ENCODE results near the gene FGG.

- TF ChIP-seq YY1 (IDR thresholded peaks at IDR 0.05; ENCODE audit: low read depth) (no peak), FOXM1 (IDR thresholded peaks at IDR 0.05; ENCODE audit: borderline replicate concordance, low read depth) (no peak), REST (IDR thresholded peaks at IDR 0.05; ENCODE audit: low read depth) (no peak), TCF12 (IDR thresholded peaks at IDR 0.05; ENCODE audit: low read depth) (no peak), TEAD4 (IDR thresholded peaks at IDR 0.05) (no peak), RAD21 (IDR thresholded peaks at IDR 0.05; ENCODE audit: low read depth) (no peak), CEBPB (IDR thresholded peaks at IDR 0.05) (no peak)
These were observed 24.3 kb downstream of the FGG start for GRCh38 chr4:154588198-154588597.
